ENCODE results near the gene ADCY2.

Gene ADCY2

DNA sequence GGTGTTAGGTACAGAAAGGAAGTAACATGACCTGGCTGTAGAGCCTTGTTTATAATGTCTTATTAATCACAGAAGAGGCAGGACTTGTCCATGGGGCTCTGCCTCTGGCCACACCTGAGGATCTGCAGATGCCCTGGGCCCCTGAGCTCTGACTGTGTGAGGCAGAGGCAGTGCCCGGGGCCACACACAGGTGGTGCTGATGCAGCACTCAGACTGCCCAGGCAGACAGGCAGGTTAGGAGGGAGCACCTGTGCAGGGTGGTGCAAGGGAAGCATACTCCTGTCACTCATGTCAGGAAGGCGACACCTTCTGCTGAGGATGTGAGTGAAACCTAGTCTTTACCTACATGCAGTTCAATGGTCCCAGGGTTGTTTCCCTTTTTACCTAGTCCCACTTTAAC, 366.3 kb downstream of the ADCY2 start:
- TF ChIP-seq, protein P1, sequence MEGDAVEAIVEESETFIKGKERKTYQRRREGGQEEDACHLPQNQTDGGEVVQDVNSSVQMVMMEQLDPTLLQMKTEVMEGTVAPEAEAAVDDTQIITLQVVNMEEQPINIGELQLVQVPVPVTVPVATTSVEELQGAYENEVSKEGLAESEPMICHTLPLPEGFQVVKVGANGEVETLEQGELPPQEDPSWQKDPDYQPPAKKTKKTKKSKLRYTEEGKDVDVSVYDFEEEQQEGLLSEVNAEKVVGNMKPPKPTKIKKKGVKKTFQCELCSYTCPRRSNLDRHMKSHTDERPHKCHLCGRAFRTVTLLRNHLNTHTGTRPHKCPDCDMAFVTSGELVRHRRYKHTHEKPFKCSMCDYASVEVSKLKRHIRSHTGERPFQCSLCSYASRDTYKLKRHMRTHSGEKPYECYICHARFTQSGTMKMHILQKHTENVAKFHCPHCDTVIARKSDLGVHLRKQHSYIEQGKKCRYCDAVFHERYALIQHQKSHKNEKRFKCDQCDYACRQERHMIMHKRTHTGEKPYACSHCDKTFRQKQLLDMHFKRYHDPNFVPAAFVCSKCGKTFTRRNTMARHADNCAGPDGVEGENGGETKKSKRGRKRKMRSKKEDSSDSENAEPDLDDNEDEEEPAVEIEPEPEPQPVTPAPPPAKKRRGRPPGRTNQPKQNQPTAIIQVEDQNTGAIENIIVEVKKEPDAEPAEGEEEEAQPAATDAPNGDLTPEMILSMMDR (IDR thresholded peaks at IDR 0.05; ENCODE audit: low read depth, low read length) = no peak
- no peak for DNase-seq (ENCODE audit: low read depth in 2 of 2)
- no peak overlapping the region for H3K4me3 ChIP-seq (replicated peaks in 1 of 2; ENCODE audit: low read depth in 2 of 2, low read length in 2 of 2)

GRCh38 chr5:7763621-7764072, 367.7 kb downstream of the ADCY2 start:
- no peak overlapping the region for H3K4me3 ChIP-seq (replicated peaks in 1 of 2; ENCODE audit: low read depth in 2 of 2, low read length in 2 of 2)
- TF ChIP-seq, protein P1 (IDR thresholded peaks at IDR 0.05; ENCODE audit: low read depth, low read length) = no peak
- no peak for DNase-seq (ENCODE audit: low read depth in 2 of 2)

- no peak for DNase-seq (ENCODE audit: low read depth in 2 of 2)
- H3K4me3 ChIP-seq (replicated peaks in 1 of 2; ENCODE audit: low read depth in 2 of 2, low read length in 2 of 2) = no peak overlapping the region
- TF ChIP-seq, protein P1 (IDR thresholded peaks at IDR 0.05; ENCODE audit: low read depth, low read length) = no peak
These were observed 368.5 kb downstream of the ADCY2 start for GRCh38 chr5:7764452-7764851.

GRCh38 chr5:7770436-7770835, 374.5 kb downstream of the ADCY2 start:
- DNase-seq (ENCODE audit: low read depth in 2 of 2) = no peak
- no peak overlapping the region for H3K4me3 ChIP-seq (replicated peaks in 1 of 2; ENCODE audit: low read depth in 2 of 2, low read length in 2 of 2)
- TF ChIP-seq, protein P1 (IDR thresholded peaks at IDR 0.05; ENCODE audit: low read depth, low read length) = no peak

DNA sequence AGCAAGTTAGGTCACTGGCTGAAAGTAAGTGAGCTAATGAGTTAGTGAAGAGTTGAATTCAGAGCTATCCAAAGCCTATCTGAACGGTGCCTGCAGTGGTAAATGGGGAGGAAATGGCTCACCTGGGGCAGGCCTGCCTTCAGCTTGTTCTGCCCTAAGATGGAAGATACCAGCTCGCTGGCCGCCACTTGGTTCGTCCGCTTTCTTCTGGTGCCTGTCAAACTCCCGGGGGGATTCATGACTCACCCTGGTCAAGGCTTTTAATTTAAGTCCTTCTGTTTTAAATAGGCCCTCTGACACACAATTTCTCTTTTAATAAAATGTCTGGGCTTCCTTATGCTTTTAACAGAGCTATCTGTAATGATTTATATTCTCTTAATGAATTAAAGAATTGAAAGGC, 376.2 kb downstream of the ADCY2 start:
- TF ChIP-seq, protein P1 (IDR thresholded peaks at IDR 0.05; ENCODE audit: low read depth, low read length) = no peak
- no peak overlapping the region for H3K4me3 ChIP-seq (replicated peaks in 1 of 2; ENCODE audit: low read depth in 2 of 2, low read length in 2 of 2)
- DNase-seq (ENCODE audit: low read depth in 2 of 2) = no peak

GRCh38 chr5:7773178-7773577, 377.2 kb downstream of the ADCY2 start:
- TF ChIP-seq, protein P1 (IDR thresholded peaks at IDR 0.05; ENCODE audit: low read depth, low read length) = no peak
- H3K4me3 ChIP-seq (replicated peaks in 1 of 2; ENCODE audit: low read depth in 2 of 2, low read length in 2 of 2) = no peak overlapping the region

GRCh38 chr5:7776442-7776841, 380.5 kb downstream of the ADCY2 start:
- DNase-seq (ENCODE audit: low read depth in 2 of 2) = no peak

More at GRCh38 chr5:7773178-7773577, 377.2 kb downstream of the ADCY2 start:
- no peak for DNase-seq (ENCODE audit: low read depth in 2 of 2)

More at GRCh38 chr5:7776442-7776841, 380.5 kb downstream of the ADCY2 start:
- no peak overlapping the region for H3K4me3 ChIP-seq (replicated peaks in 1 of 2; ENCODE audit: low read depth in 2 of 2, low read length in 2 of 2)
- TF ChIP-seq, protein P1 (IDR thresholded peaks at IDR 0.05; ENCODE audit: low read depth, low read length) = no peak

All from cardiac fibroblast (primary cell).